Common myeloid progenitor, CD34-positive (primary cell): ENCODE results near the gene RYR2.

Experiments used
- CTCF ChIA-PET: fragments of 350-600 bp; sonication (Branson Sonifier 250); formaldehyde crosslinking; loops from one replicate; lab custom pipeline; 2021; ENCODE audit warnings: antibody characterized with exemption; lab: Charles Lee
- POLR2A ChIA-PET: fragments of 350-600 bp; sonication (Branson Sonifier 250); formaldehyde crosslinking; loops from one replicate; lab custom pipeline; 2021; ENCODE audit warnings: antibody characterized with exemption; lab: Charles Lee
- DNase-seq, 3 donors: peaks; one replicate each; pipeline versions ENCODE4 v3.0.0 to v3.0.0-alpha.2; 2013
- H3K27ac ChIP-seq, 2 experiments: 1 replicate in 1 of 2; 2 replicates in 1 of 2; pipeline ENCODE4 v1.7.0; 2013; ENCODE audit warnings: inconsistent platforms in 2 of 2, low read length in 2 of 2, mild to moderate bottlenecking in 2 of 2, low read depth in 1 of 2, moderate library complexity in 1 of 2; ENCODE audit not compliant: severe bottlenecking in 2 of 2, insufficient read depth in 1 of 2, poor library complexity in 1 of 2
- H3K27me3 ChIP-seq, 5 experiments: replicated peaks in 2 of 5; 1 replicate in 3 of 5; 2 replicates in 2 of 5; pipeline versions ENCODE4 v1.6.1 to v1.7.0; 2013; ENCODE audit warnings: low read length in 4 of 5, mild to moderate bottlenecking in 2 of 5, moderate library complexity in 2 of 5, inconsistent platforms in 1 of 5; ENCODE audit not compliant: insufficient read depth in 5 of 5, control insufficient read depth in 4 of 5
- H3K36me3 ChIP-seq, 4 experiments: 1 replicate in 2 of 4; 2 replicates in 2 of 4; pipeline versions ENCODE4 v1.6.1 to v1.7.0; 2013; ENCODE audit warnings: low read length in 3 of 4, control low read depth in 1 of 4, mild to moderate bottlenecking in 1 of 4; ENCODE audit not compliant: control insufficient read depth in 4 of 4, insufficient read depth in 4 of 4
- H3K4me1 ChIP-seq, 4 experiments: 1 replicate in 3 of 4; 2 replicates in 1 of 4; pipeline versions ENCODE4 v1.6.1 to v1.7.1; 2013; ENCODE audit warnings: low read length in 3 of 4, mild to moderate bottlenecking in 3 of 4, control low read depth in 1 of 4, inconsistent platforms in 1 of 4, moderate library complexity in 1 of 4; ENCODE audit not compliant: control insufficient read depth in 4 of 4, insufficient read depth in 4 of 4; ENCODE audit errors: control extremely low read depth in 1 of 4
- H3K4me3 ChIP-seq, 7 experiments: 1 replicate in 4 of 7; 2 replicates in 3 of 7; pipeline versions ENCODE4 v1.5.1 to v1.7.0; 2013; ENCODE audit warnings: mild to moderate bottlenecking in 7 of 7, low read length in 6 of 7, moderate library complexity in 6 of 7, inconsistent platforms in 2 of 7, low read depth in 2 of 7, control low read depth in 1 of 7; ENCODE audit not compliant: insufficient read depth in 4 of 7, control insufficient read depth in 1 of 7; ENCODE audit errors: extremely low read depth in 1 of 7
- H3K9me3 ChIP-seq, 5 experiments: 1 replicate in 4 of 5; 2 replicates in 1 of 5; pipeline versions ENCODE4 v1.6.1 to v1.7.1; 2013; ENCODE audit warnings: low read length in 4 of 5, mild to moderate bottlenecking in 2 of 5, inconsistent platforms in 1 of 5, low read depth in 1 of 5, moderate library complexity in 1 of 5; ENCODE audit not compliant: control insufficient read depth in 4 of 5, insufficient read depth in 2 of 5; ENCODE audit errors: control extremely low read depth in 1 of 5
- WGBS: methylation state at CpG from one replicate; pipeline ENCODE4 v1.1.5; 2013; ENCODE audit not compliant: insufficient coverage; 5-methylcytosine and 5-hydroxymethylcytosine counted together

Gene RYR2

DNA sequence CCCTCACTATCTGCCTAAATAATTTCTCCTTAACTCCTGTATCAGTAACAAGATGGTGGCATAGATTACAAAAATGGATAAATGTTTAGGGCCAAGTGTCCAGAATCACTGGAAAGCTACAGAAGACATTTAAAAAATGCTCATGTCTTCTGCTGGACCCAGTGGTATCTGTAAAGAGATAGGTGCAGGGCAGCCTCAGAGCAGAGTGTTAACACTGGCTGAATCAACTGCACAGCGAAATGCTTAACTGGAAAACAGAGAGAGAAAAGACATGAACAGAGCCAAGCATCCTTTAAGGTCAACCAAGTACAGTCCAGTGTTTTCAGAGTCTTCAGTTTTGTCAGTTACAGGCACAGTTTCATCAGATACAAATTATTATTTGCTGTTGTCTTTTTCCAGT is 429.4 kb downstream of the RYR2 start:
- Histone ChIP-seq H3K27me3 (no peaks in the 10 kb centered on the region), H3K27ac (no peak overlapping the region), H3K36me3 (no peaks in the 10 kb centered on the region), H3K4me3 (no peak overlapping the region), H3K4me1 (no peaks in the 10 kb centered on the region), H3K9me3 (no peaks in the 10 kb centered on the region)
- no peak for DNase-seq
- ChIA-PET POLR2A (no interaction called here), CTCF (no interaction called here)
- WGBS = 0% methylated on average over 1 of the region's 1 CpG

DNA sequence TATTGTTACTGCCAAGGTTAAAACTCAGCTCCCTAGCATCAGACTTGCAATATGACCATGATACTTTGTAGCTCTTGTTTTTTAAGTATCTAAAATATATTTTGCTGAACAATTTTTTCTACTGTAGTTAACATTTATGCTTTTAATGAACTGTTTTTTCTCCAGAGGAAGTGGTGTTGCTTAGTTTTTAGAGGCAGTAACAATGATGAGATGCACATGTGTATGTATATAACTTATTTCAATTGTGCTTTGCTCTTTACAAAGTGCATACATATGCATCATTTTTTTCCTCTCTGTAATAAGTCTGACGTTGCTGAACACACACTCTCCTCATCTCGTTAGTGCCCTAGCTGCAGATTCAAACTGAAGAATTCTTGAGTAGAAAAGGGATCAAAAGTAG is 430.0 kb downstream of the RYR2 start:
- ChIA-PET POLR2A (no interaction called here), CTCF (no interaction called here)
- Histone ChIP-seq H3K27ac (no peak overlapping the region), H3K27me3 (no peaks in the 10 kb centered on the region), H3K9me3 (no peaks in the 10 kb centered on the region), H3K4me1 (no peaks in the 10 kb centered on the region), H3K36me3 (no peaks in the 10 kb centered on the region), H3K4me3 (no peak overlapping the region)
- no peak for DNase-seq
- no CpG with 5 or more reads among the region's 2 CpGs for WGBS

DNA sequence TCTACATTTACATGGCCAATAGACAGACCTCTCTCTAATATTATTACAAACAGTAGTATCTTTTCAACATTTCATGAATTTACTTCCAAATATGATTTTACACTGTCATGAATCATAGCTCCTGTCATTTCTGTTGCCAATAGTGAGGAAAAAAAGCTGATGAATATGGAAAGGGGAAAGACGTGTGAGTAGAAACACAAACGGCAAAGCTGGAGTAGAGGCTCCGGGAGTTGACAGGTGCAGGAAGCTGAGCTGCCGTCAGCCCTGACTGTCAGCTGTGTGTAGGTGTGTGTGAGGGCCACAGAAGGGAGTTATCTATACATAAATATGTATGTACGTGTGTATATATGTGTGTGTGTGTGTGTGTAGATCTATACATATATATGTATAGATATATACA is 431.9 kb downstream of the RYR2 start:
- Histone ChIP-seq H3K4me3 (no peak overlapping the region), H3K9me3 (no peaks in the 10 kb centered on the region), H3K27ac (no peak overlapping the region), H3K27me3 (peaks cover 0 to under 1% (median 0%) of the 10 kb centered on the region in 5 experiments), H3K36me3 (no peaks in the 10 kb centered on the region), H3K4me1 (no peaks in the 10 kb centered on the region)
- DNase-seq = no peak
- ChIA-PET POLR2A (no interaction called here), CTCF (no interaction called here)
- 100% methylated on average over 3 of the region's 5 CpGs for WGBS

DNA sequence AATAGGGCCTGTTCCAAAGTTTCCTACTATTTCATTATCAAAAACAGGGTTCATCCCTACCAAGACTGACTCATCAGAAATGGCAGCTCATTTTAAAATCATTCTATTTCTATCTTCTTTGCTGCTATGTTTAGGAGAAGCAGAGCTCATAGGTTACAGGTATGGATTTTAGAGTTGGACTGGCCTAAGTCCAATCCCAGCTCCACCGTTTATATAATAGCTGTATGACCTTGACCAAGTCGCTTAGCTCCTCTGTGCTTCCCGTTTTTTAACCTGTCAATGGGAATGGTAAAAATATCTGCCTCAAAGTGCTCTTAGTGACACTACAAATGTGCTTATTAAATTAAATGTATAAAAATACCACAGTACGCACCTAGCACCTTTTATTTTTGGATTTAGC is 436.1 kb downstream of the RYR2 start:
- Histone ChIP-seq H3K27ac (no peak overlapping the region), H3K27me3 (peaks cover 0 to 2% (median 0%) of the 10 kb centered on the region in 5 experiments), H3K9me3 (no peaks in the 10 kb centered on the region), H3K4me1 (no peaks in the 10 kb centered on the region), H3K36me3 (no peaks in the 10 kb centered on the region), H3K4me3 (no peak overlapping the region)
- POLR2A ChIA-PET = interaction anchor here (0.7 kb wide), 1 partner anchor 36 kb away, joined by 3 read pairs; no protein-coding TSS in a partner anchor
- CTCF ChIA-PET = no interaction called here
- no peak for DNase-seq
- WGBS = 100% methylated on average over 2 of the region's 4 CpGs

DNA sequence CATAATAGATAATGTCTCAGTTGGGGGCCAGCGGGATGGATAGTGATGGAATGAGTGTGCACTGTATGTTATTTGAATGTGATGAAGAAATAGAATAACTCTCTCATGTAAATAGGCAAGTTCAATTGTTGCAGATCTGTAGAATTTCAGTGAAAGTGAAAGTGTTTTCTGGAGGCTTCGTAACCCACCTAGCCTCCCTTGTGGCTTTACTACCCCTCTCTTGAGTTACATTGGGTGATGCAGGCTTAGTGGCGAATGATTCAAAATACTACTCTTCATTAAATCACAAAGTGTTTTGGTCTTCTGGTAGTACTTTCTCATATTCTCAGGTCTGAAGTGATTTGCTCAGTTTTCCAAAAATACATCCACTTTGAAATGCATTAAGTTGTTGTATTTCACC is 436.9 kb downstream of the RYR2 start:
- CTCF ChIA-PET = no interaction called here
- no peaks in the 10 kb centered on the region for H3K4me1 ChIP-seq
- no peaks in the 10 kb centered on the region for H3K36me3 ChIP-seq
- H3K9me3 ChIP-seq = no peaks in the 10 kb centered on the region
- no peak overlapping the region for H3K27ac ChIP-seq
- POLR2A ChIA-PET = no interaction called here
- no CpG with 5 or more reads among the region's 3 CpGs for WGBS
- no peak overlapping the region for H3K4me3 ChIP-seq
- DNase-seq = no peak
- peaks cover 0 to 2% (median 0%) of the 10 kb centered on the region in 5 experiments for H3K27me3 ChIP-seq

DNA sequence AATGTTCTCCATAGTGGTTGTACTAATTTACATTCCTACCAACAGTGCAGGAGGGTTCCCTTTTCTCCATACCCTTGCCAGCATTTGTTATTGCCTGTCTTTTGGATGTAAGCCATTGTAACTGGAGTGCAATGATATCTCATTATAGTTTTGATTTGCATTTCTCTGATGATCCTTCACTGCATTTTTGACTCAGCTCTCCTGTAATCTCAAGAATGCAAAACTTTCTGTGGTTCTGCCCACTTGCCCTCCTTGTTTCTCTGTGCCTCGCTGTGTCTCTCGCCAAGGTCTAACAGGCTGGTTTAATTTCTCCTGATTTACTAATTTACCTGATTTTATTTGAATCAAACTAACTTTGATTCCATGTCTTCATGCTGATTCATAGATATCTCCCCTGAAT is 440.8 kb downstream of the RYR2 start:
- WGBS = 94% methylated on average over 2 of the region's 2 CpGs
- Histone ChIP-seq H3K9me3 (no peaks in the 10 kb centered on the region), H3K36me3 (no peaks in the 10 kb centered on the region), H3K4me3 (no peak overlapping the region), H3K27me3 (peaks cover 0 to 2% (median 0%) of the 10 kb centered on the region in 5 experiments), H3K27ac (no peak overlapping the region), H3K4me1 (no peaks in the 10 kb centered on the region)
- CTCF ChIA-PET = no interaction called here
- no peak for DNase-seq
- POLR2A ChIA-PET = no interaction called here

DNA sequence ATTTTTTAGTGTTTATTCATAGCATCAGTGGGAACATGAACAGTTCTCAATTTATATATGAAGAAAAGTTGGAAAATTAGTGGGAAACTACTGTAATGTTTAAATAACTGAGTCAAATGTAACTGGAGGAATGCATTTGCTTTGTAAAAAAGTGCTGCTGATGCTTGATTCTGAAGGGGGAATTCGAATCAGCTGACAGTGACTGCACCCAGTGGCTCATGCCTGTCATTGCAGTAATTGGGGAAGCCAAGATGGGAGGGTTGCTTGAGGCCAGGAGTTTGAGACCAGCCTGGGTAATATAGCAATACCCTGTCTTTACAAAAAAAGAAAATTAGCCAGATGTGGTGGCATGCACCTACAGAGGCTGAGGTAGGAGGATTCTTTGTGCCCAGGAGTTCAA is 450.4 kb downstream of the RYR2 start:
- 80% methylated on average over 1 of the region's 1 CpG for WGBS
- Histone ChIP-seq H3K36me3 (no peaks in the 10 kb centered on the region), H3K9me3 (no peaks in the 10 kb centered on the region), H3K4me1 (no peaks in the 10 kb centered on the region), H3K4me3 (no peak overlapping the region), H3K27me3 (no peaks in the 10 kb centered on the region), H3K27ac (no peak overlapping the region)
- ChIA-PET POLR2A (no interaction called here), CTCF (no interaction called here)
- DNase-seq = no peak
